Suppressor macrophage treated with lipopolysaccharide for 4 hours (primary cell): ENCODE measurements around the gene SRRT.

Source experiments
- DNase-seq: peaks from one replicate; pipeline ENCODE4 v3.0.0-alpha.2; 2020

Gene SRRT, protein sequence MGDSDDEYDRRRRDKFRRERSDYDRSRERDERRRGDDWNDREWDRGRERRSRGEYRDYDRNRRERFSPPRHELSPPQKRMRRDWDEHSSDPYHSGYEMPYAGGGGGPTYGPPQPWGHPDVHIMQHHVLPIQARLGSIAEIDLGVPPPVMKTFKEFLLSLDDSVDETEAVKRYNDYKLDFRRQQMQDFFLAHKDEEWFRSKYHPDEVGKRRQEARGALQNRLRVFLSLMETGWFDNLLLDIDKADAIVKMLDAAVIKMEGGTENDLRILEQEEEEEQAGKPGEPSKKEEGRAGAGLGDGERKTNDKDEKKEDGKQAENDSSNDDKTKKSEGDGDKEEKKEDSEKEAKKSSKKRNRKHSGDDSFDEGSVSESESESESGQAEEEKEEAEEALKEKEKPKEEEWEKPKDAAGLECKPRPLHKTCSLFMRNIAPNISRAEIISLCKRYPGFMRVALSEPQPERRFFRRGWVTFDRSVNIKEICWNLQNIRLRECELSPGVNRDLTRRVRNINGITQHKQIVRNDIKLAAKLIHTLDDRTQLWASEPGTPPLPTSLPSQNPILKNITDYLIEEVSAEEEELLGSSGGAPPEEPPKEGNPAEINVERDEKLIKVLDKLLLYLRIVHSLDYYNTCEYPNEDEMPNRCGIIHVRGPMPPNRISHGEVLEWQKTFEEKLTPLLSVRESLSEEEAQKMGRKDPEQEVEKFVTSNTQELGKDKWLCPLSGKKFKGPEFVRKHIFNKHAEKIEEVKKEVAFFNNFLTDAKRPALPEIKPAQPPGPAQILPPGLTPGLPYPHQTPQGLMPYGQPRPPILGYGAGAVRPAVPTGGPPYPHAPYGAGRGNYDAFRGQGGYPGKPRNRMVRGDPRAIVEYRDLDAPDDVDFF

GRCh38 chr7:100874577-100875355 is at the start of gene SRRT:
TSS of gene SRRT (plus strand) at chr7:100875103. CDS start at chr7:100875591, 488 bp downstream.
- peak; percentile 100 for DNase-seq

GRCh38 chr7:100825215-100825671 is 49.7 kb upstream of the SRRT start:
- no peak for DNase-seq

DNA sequence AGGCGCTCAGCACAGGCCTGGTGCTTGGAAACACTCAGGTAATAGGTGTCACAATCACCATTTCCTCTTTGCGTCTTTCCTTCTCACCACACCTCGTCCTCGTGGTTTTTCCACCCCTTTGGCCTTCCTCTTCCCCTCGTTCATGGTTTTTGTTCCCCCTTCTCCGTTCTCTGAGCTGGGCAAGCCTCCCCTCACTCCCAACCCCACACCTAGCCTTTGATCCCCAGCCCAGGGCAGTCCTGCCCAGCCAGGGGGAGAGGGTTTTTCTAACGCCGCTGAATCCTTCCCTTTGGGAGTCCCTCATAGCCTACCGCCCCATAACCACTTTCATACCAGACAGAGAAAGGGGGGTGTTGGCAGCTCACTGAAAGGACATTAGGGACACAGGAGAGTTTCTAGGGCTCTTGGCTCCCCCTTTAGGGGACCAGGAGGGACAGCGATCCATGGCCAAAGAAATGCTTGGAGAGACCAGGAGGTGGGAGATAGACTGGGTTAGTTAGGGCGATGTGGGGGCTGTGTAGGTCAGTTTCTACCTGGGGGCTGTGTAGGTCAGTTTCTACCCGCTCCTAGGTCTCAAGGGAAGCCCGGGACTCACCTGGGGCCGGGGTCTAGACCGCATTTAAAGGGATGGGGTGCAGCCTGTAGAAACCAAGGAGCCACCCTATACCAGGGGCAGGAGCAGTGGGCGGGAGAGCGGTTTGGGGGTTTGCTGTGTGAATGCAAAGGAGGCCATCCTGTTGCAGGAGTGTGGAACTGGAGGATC is 49.0 kb upstream of the SRRT start:
- DNase-seq, result no peak

GRCh38 chr7:100826514-100827329 is 48.2 kb upstream of the SRRT start:
- no peak for DNase-seq

GRCh38 chr7:100827330-100828226 is 47.3 kb upstream of the SRRT start, which contains the start of gene EPHB4:
TSS of gene EPHB4 (minus strand) at chr7:100827523. CDS start at chr7:100827030, 493 bp downstream.
- DNase-seq, result no peak

DNA sequence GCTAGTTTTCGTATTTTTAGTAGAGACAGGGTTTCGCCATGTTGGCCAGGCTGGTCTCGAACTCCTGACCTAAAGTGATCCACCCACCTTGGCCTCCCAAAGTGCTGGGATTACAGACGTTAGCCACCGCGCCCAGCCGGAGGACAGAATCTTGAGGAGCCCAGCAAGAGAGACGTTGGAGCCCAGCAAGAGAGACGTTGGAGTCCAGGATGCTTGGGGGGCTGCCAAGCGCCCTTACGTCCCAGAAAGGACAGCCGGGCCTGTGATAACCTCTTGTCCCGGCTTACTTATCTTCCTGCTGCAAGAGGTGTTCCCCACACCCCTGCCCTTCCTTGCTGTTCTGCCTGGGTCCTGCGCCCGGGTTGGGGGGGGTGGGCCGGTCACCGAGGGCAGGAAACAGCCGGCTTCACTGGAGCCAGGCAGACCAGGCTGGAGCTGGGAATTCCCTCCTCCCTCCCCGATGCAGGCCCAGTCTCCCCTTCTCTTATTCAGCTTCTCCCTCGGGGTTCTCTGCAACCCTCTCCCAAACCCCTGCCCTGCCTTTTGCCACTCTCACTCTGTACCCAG is 45.7 kb upstream of the SRRT start:
- DNase-seq, result no peak

GRCh38 chr7:100830396-100830795 is 44.5 kb upstream of the SRRT start:
- DNase-seq, result no peak

DNA sequence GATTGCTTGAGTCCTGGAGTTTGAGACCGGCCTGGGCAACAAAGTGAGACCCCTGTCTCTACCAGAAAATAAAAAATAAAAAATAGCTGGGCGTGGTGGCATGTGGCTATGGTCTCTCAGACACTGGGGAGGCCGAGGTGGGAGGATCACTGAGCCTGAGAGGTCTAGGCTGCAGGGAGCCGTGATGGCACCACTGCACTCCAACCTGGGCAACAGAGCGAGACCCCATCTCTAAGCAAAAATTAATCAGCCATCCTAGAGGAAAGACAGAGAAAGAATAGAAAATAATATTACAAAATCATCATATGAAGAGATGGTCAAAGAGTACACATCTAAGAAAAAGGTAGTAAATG is 42.6 kb upstream of the SRRT start:
- no peak for DNase-seq

- DNase-seq, result no peak
These were observed 38.7 kb upstream of the SRRT start for GRCh38 chr7:100835903-100836811.

GRCh38 chr7:100836812-100837098 is 38.1 kb upstream of the SRRT start:
- no peak for DNase-seq

DNA sequence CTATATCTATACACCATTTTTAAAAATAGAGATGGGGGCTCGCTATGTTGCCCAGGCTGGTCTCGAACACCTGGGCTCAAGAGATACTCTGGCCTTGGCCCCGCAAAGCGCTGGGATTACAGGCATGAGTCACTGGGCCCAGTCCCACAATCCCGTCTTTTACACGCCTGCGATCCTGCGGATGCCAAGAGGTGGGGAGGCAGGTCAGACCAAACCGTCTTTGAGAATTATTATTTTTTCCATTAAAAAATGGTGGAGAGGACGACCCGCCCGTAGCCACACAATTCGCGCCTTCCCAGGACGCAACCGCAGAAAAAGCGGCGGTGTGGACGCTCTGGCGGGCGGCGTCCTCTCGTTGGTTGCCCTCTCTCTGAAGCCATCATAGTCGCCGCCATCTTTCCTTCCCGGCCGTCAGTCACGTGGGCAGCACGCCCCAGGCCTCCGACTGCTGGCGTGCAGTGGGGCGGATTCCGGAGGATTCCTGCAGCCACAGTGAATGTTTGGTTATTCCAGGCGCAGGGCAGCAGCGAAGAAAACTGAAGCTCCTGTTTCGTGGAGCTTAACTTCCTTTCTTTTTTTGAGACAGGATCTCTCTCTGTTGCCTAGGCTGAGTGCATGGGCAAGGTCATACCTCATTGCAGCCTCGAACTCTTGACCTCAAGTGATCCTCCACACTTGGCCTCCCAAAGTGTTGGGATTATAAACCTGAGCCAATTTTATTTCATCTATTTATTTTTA is 37.6 kb upstream of the SRRT start:
- peak; percentile 86 for DNase-seq

- DNase-seq, result no peak
These were observed 35.5 kb upstream of the SRRT start for GRCh38 chr7:100839361-100839760.

GRCh38 chr7:100840470-100841100 is 34.3 kb upstream of the SRRT start:
- DNase-seq, result no peak

- no peak for DNase-seq
These were observed 27.5 kb upstream of the SRRT start for GRCh38 chr7:100847360-100847759.

DNA sequence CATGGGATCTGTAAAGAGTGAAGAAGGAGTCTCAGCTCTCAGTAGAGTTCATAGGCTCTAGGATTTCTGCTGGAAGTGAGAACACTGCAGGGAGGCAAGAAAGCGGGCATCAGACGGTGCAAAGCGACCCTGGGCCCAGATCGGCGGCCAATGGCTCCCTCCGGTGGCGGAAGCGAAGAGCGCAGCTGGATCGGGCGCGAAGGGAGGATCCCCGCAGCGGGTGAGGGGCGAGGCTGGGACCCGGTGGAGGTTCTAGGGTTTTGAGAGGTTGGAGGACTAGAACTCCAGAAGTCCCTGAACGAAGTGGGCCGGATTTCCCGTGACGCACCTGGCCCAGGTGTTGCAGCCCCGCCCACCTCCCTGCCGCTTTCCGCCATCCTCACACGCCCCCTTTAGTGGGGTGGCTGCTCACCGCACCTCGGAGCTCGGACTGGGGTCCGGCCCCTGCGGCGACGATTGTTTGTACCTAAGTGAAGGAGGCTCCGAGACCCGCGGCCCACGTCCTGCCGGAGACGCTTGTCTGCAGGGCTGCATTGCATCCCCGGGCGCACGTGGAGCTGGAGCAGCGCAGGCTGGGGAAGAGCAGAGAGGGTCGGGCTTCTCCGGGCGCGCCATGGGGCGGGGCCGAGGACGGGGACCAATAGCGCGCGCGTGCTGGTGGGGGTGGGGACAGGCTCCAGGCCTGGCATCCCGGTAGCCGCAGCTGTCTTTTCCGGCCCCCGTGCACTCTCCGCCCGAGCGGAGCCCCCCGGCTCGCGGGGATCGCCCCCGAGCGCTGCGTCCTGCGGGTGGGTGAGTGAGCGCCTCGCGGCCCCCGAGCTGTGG is 22.6 kb upstream of the SRRT start, which contains the start of gene SLC12A9:
Gene SLC12A9 (plus strand): TSS at position 666 of the 825 bp plus-strand sequence. CDS start 1,485 bp downstream, outside the sequence.
- peak; percentile 95 for DNase-seq

DNA sequence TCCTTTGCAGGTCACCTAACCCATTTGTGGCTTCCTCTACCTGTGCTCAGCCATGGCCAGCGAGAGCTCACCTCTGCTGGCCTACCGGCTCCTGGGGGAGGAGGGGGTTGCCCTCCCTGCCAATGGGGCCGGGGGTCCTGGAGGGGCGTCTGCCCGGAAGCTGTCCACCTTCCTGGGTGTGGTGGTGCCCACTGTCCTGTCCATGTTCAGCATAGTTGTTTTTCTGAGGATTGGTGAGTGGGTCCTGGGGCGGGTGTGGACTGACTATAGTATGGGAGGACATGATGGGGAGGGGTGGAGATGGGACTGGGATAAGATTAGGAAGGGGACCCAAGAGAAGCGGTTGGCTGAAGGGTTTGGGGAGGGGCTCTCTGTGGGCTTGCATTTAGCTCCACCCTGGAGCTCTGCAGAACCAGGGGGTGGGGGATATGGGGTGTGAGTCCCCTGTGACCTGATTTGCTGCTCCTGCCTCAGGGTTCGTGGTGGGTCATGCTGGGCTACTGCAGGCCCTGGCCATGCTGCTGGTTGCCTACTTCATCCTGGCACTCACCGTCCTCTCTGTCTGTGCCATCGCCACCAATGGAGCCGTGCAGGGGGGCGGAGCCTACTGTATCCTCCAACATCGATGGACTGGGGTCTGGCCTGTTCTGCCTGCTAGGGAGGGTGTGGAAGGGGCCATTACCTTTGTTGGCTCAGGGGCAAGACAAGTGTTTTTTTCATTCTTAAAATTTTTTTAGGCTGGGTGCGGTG is 20.6 kb upstream of the SRRT start:
- no peak for DNase-seq
